ENCODE results near the gene PCDH9. TPM values are rescaled to one million over a fixed set of nuclear protein-coding genes. Genes with fewer than 3 reads are reported as not detected.
A peak's percentile ranks its signal among the peaks of the same experiment; 100 is the strongest.

PCDH9 gene
- polyA plus RNA-seq, 1 of the 3 experiments (the other 2 are of a cell fraction) = 1.3 TPM

DNA sequence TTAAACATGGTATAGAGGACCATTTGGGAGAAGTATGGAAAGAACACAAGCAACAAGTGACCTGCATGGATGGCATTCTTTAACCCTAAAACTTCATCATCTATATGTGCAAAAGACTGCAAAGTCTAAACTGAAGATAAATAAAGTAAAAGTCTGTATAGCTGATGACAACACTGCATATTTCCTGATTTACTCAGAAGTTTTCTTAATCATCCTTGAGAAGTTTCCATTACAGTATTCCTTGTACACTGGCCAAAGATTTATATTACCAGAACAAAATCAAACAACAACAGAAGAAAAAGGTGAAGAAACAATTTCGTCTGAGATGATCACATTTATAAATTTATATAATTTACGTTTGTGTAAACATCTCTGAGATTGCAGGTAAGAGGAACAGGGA lies 805.7 kb downstream of the PCDH9 start:
- H3K4me2 ChIP-seq = no peak overlapping the region
- TF ChIP-seq IRF3 (IDR thresholded peaks at IDR 0.05; ENCODE audit: low read depth, low read length) (no peak), TAF1 (IDR thresholded peaks at IDR 0.05; ENCODE audit: borderline replicate concordance, low read depth, low read length) (no peak), ZBTB33 (IDR thresholded peaks at IDR 0.05; ENCODE audit: borderline replicate concordance, low read depth) (no peak), MEF2A (IDR thresholded peaks at IDR 0.05; ENCODE audit: borderline replicate concordance, low read depth) (no peak), POLR2AphosphoS5 (IDR thresholded peaks at IDR 0.05; ENCODE audit: low read depth, low read length) (no peak), GABPA (IDR thresholded peaks at IDR 0.05; ENCODE audit: low read depth) (no peak), USF1 (IDR thresholded peaks at IDR 0.05; ENCODE audit: borderline replicate concordance, low read depth) (no peak), MXI1 (IDR thresholded peaks at IDR 0.05; ENCODE audit: low read depth, low read length) (no peak), SIN3A (IDR thresholded peaks at IDR 0.05; ENCODE audit: borderline replicate concordance, low read depth, low read length) (no peak), FOXJ3 (CRISPR knock-in tag; IDR thresholded peaks at IDR 0.05) (no peak), SMC3 (IDR thresholded peaks at IDR 0.05; ENCODE audit: low read depth, low read length) (no peak), NRF1 (IDR thresholded peaks at IDR 0.05; ENCODE audit: low read depth, low read length) (no peak), CTCF (IDR thresholded peaks at IDR 0.05) (no peak), TCF12 (IDR thresholded peaks at IDR 0.05) (peak; percentile 63; the same call in 1 of the 2 replicates), PBX3 (IDR thresholded peaks at IDR 0.05) (peak; percentile 72), REST (IDR thresholded peaks at IDR 0.05; ENCODE audit: low read depth, low read length) (no peak), EZH2phosphoT487 (IDR thresholded peaks at IDR 0.05; ENCODE audit: borderline replicate concordance, low read depth) (no peak), RAD21 (IDR thresholded peaks at IDR 0.05; ENCODE audit: low read length) (no peak), NFIC (IDR thresholded peaks at IDR 0.05; ENCODE audit: borderline replicate concordance) (peak; percentile 64), FOXM1 (IDR thresholded peaks at IDR 0.05; ENCODE audit: low read depth) (no peak)
- TF ChIP-seq, protein P1, sequence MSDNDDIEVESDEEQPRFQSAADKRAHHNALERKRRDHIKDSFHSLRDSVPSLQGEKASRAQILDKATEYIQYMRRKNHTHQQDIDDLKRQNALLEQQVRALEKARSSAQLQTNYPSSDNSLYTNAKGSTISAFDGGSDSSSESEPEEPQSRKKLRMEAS (IDR thresholded peaks at IDR 0.05; ENCODE audit: low read depth) = no peak
- TF ChIP-seq, protein P2, sequence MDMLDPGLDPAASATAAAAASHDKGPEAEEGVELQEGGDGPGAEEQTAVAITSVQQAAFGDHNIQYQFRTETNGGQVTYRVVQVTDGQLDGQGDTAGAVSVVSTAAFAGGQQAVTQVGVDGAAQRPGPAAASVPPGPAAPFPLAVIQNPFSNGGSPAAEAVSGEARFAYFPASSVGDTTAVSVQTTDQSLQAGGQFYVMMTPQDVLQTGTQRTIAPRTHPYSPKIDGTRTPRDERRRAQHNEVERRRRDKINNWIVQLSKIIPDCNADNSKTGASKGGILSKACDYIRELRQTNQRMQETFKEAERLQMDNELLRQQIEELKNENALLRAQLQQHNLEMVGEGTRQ (IDR thresholded peaks at IDR 0.05; ENCODE audit: borderline replicate concordance, low read depth, low read length) = no peak

More for the DNA sequence above, 805.7 kb downstream of the PCDH9 start:
- Histone ChIP-seq H4K20me1 (ENCODE audit: insufficient read depth) (no peaks in the 10 kb centered on the region), H3K9ac (no peak overlapping the region), H2AFZ (ENCODE audit: low read depth) (peak overlapping the region; percentile 25; the same call in 1 of the 2 replicates), H3K4me3 (ENCODE audit: low read depth in 2 of 2, low read length in 1 of 2) (no peak overlapping the region), H3K9me2 (no peaks in the 10 kb centered on the region), H3K9me3 (no peaks in the 10 kb centered on the region), H3F3A (replicated peaks; ENCODE audit: insufficient read depth) (peaks cover 9% of the 10 kb centered on the region), H3K27me3 (ENCODE audit: insufficient read depth) (no peaks in the 10 kb centered on the region), H3K27ac (ENCODE audit: low read depth in 2 of 2, low read length in 1 of 2) (peak overlapping the region in 1 of 2 experiments; percentile 67; a peak in 3 of 4 replicates), H3K79me2 (ENCODE audit: insufficient read depth) (no peaks in the 10 kb centered on the region), H3K36me3 (replicated peaks in 1 of 2; ENCODE audit: control insufficient read depth in 1 of 2, insufficient read depth in 2 of 2, low read length in 1 of 2) (no peaks in the 10 kb centered on the region), H3K4me1 (ENCODE audit: control insufficient read depth in 1 of 2, insufficient read depth in 2 of 2, low read depth in 1 of 2, low read length in 1 of 2) (peaks cover 0 to 3% of the 10 kb centered on the region in 2 experiments; a peak in 1 of 4 replicates)
- CTCF ChIA-PET = interaction anchor here (1.3 kb wide), 1 partner anchor 9 kb away, joined by 4 read pairs; no protein-coding TSS in a partner anchor
- POLR2A ChIA-PET = no interaction called here
- 59% methylated on average over 2 of the region's 2 CpGs for WGBS (ENCODE audit: low lambda C conversion rate)
- no peak for DNase-seq

Measured in SK-N-SH (cell line).